GM12878 (cell line): ENCODE measurements around the gene KRTAP10-3. TPM values are rescaled to one million over a fixed set of nuclear protein-coding genes. Genes with fewer than 3 reads are reported as not detected.

Source experiments
- ATAC-seq: fragments of 200-7000 bp; cut with Tn5 transposase; 3 replicates; pipeline ENCODE4 v1.9.1; 2020; ENCODE audit warnings: mild to moderate bottlenecking, moderate library complexity
- BruUV-seq: library from RNA; stranded (reverse); fragments of 400-500 nt; replicated peaks from 2 replicates; lab custom pipeline; 2021; lab: Mats Ljungman, UMichigan
- CTCF ChIA-PET: fragments of 300-600 bp; sonication (Branson Sonifier 250); formaldehyde crosslinking; extraction: SDS; loops from one replicate; lab custom pipeline; 2021; ENCODE audit warnings: inconsistent platforms; lab: Yijun Ruan, JAX
- POLR2A ChIA-PET: fragments of 350-600 bp; formaldehyde crosslinking; extraction: SDS; loops from one replicate; lab custom pipeline; 2021; ENCODE audit warnings: inconsistent platforms; lab: Charles Lee
- RAD21 ChIA-PET: fragments of 300-600 bp; sonication (Branson Sonifier 250); formaldehyde crosslinking; loops from one replicate; lab custom pipeline; 2023; ENCODE audit warnings: antibody characterized with exemption; ENCODE audit not compliant: unreplicated experiment; lab: Charles Lee
- SMC1A ChIA-PET: fragments of 300-600 bp; sonication (Branson Sonifier 250); formaldehyde crosslinking; loops from one replicate; lab custom pipeline; 2023; ENCODE audit not compliant: unreplicated experiment, uncharacterized antibody; lab: Charles Lee
- DNase-seq: peaks from one replicate; pipeline ENCODE4 v3.0.0-alpha.2; 2011; ENCODE audit warnings: low read depth, low spot score
- FAIRE-seq: peaks from 3 replicates; lab custom pipeline; 2011; peaks lifted over from hg19 to GRCh38; lab: Jason Lieb, UNC
- H2AFZ ChIP-seq: 2 replicates; pipeline ENCODE4 v1.6.0; 2011; ENCODE audit warnings: low read depth, low read length, control low read depth; ENCODE audit not compliant: control insufficient read depth
- H3K27ac ChIP-seq: 2 replicates; pipeline ENCODE4 v1.5.1; 2011; ENCODE audit warnings: control low read depth; ENCODE audit not compliant: control insufficient read depth, insufficient read depth
- H3K27me3 ChIP-seq, 2 experiments: replicated peaks in 1 of 2; 2 replicates each; pipeline versions ENCODE4 v1.6.0 to v1.6.1; 2011; ENCODE audit warnings: low read length in 1 of 2; ENCODE audit not compliant: control insufficient read depth in 2 of 2, insufficient read depth in 2 of 2
- H3K36me3 ChIP-seq, 2 experiments: 2 replicates each; pipeline ENCODE4 v1.5.1; 2011; ENCODE audit warnings: low read length in 1 of 2; ENCODE audit not compliant: control insufficient read depth in 2 of 2, insufficient read depth in 2 of 2
- H3K4me1 ChIP-seq: 2 replicates; pipeline ENCODE4 v1.6.1; 2011; ENCODE audit warnings: mild to moderate bottlenecking, low read length, moderate library complexity, mixed read lengths; ENCODE audit not compliant: control insufficient read depth, insufficient read depth
- H3K4me2 ChIP-seq: 2 replicates; pipeline ENCODE4 v1.6.0; 2011; ENCODE audit warnings: control low read depth; ENCODE audit not compliant: control insufficient read depth, insufficient read depth
- H3K4me3 ChIP-seq: fragments of 200-600 bp; sonication (generic); 2 replicates; pipeline ENCODE4 v1.5.1; 2016
- H3K79me2 ChIP-seq: 2 replicates; pipeline ENCODE4 v1.6.0; 2011; ENCODE audit warnings: low read length; ENCODE audit not compliant: control insufficient read depth, insufficient read depth
- H3K9ac ChIP-seq: 2 replicates; pipeline ENCODE4 v1.8.0; 2011; ENCODE audit warnings: low read length, control low read depth, mixed read lengths; ENCODE audit not compliant: control insufficient read depth, insufficient read depth
- H3K9me3 ChIP-seq: replicated peaks from 3 replicates; pipeline ENCODE4 v1.5.1; 2011; ENCODE audit warnings: mild to moderate bottlenecking, low read length; ENCODE audit not compliant: control insufficient read depth, insufficient read depth
- H4K20me1 ChIP-seq: 2 replicates; pipeline ENCODE4 v1.6.0; 2011; ENCODE audit not compliant: control insufficient read depth, insufficient read depth
- BACH1 ChIP-seq: fragments of 450-650 bp; IDR thresholded peaks from 2 replicates; pipeline ENCODE4 v1.6.1; 2017; ENCODE audit warnings: mild to moderate bottlenecking, borderline replicate concordance
- CREB1 ChIP-seq: IDR thresholded peaks from 2 replicates; pipeline ENCODE4 v1.6.1; 2012; ENCODE audit warnings: low read depth, mild to moderate bottlenecking, inconsistent platforms
- E2F4 ChIP-seq: IDR thresholded peaks from 2 replicates; pipeline ENCODE4 v1.6.1; 2012; ENCODE audit warnings: low read depth, low read length, improper control_type of control experiment
- IRF3 ChIP-seq: fragments of 450-650 bp; IDR thresholded peaks from 2 replicates; pipeline ENCODE4 v1.6.1; 2014; ENCODE audit warnings: mild to moderate bottlenecking
- KAT2A ChIP-seq: conservative IDR thresholded peaks from 2 replicates; pipeline ENCODE4 v1.6.1; 2011; ENCODE audit warnings: low read depth, low read length; ENCODE audit not compliant: control insufficient read depth
- PML ChIP-seq: IDR thresholded peaks from 2 replicates; pipeline ENCODE4 v1.6.1; 2012; ENCODE audit warnings: low read length, inconsistent platforms
- SIN3A ChIP-seq: IDR thresholded peaks from 2 replicates; pipeline ENCODE4 v1.6.1; 2012; ENCODE audit warnings: low read depth, low read length, improper control_type of control experiment
- ZBED1 ChIP-seq: IDR thresholded peaks from 2 replicates; pipeline ENCODE4 v1.6.1; 2016; ENCODE audit warnings: borderline replicate concordance
- ZNF217 ChIP-seq: fragments of 450-650 bp; IDR thresholded peaks from 2 replicates; pipeline ENCODE4 v1.6.1; 2017; ENCODE audit warnings: antibody characterized with exemption, mild to moderate bottlenecking
- WGBS: methylation state at CpG from one replicate; pipeline ENCODE4 v1.1.6; 2016; ENCODE audit warnings: low lambda C conversion rate; ENCODE audit not compliant: insufficient replicate concordance, insufficient coverage; ENCODE audit errors: missing lambda C conversion rate; 5-methylcytosine and 5-hydroxymethylcytosine counted together
- in situ Hi-C: fragments of 300-500 bp; cut with MboI; formaldehyde crosslinking; loops from 9 replicates; pipeline ENCODE4 v1.14.3; 2018; ENCODE audit warnings: mixed read lengths
- intact Hi-C: fragments of 100-400 bp; cut with micrococcal nuclease; formaldehyde crosslinking; loops from one replicate; pipeline ENCODE4 v1.14.2; 2022; ENCODE audit not compliant: unreplicated experiment
- polyA plus RNA-seq, 11 experiments: library from polyadenylated mRNA; depleted of rRNA in 4 of 11; unstranded in 6 of 11; stranded (reverse) in 5 of 11; fragments of >200 nt; fragmentation: Nextera tagmentation in 4 of 11; fragmentation: Illumina TruSeq in 1 of 11; extraction: Ambion mirVana in 4 of 11; extraction: Trizol in 1 of 11; gene quantifications; 1 replicate in 1 of 11; 2 replicates in 10 of 11; pipeline versions ENCODE4 v1.2.1 to v1.2.3, GENCODE V29; 2011 to 2016; ENCODE audit warnings: inconsistent platforms in 2 of 11, missing spikeins in 2 of 11, low read depth in 1 of 11
- total RNA-seq, 4 experiments: library from RNA; depleted of rRNA in 3 of 4; stranded (reverse); fragments of >200 nt in 3 of 4; fragmentation: Illumina TruSeq in 1 of 4; extraction: Trizol in 1 of 4; gene quantifications; 2 replicates each; pipeline versions ENCODE4 v1.2.1 to v1.2.3, GENCODE V29; 2013 to 2021

Gene KRTAP10-3
- total and polyA plus RNA-seq, 10 of the 15 experiments (the other 5 are each of a cell fraction or from before 2014, with no cell fraction given): not detected

GRCh38 chr21:44516342-44516741, 42.3 kb downstream of the KRTAP10-3 start:
- no peak overlapping the region for H3K9ac ChIP-seq
- no peak overlapping the region for H3K4me3 ChIP-seq
- intact Hi-C loops (no loop called here), in situ Hi-C loops (no loop called here)
- H3K36me3 ChIP-seq: no peaks in the 10 kb centered on the region
- ChIA-PET RAD21 (no interaction called here), POLR2A (no interaction called here), SMC1A (no interaction called here), CTCF (no interaction called here)
- WGBS: 45% methylated on average over 13 of the region's 13 CpGs
- H3K9me3 ChIP-seq: no peaks in the 10 kb centered on the region; the same call in 2 of the 3 replicates
- H2AFZ ChIP-seq: no peak overlapping the region
- H4K20me1 ChIP-seq: no peaks in the 10 kb centered on the region
- FAIRE-seq (no peak), ATAC-seq (no peak), DNase-seq (no peak)
- H3K79me2 ChIP-seq: no peaks in the 10 kb centered on the region
- TF ChIP-seq PML (no peak), CREB1 (no peak), ZBED1 (no peak), KAT2A (no peak), E2F4 (no peak), ZNF217 (no peak), BACH1 (no peak), SIN3A (no peak), IRF3 (no peak)
- no peaks in the 10 kb centered on the region for H3K27me3 ChIP-seq
- H3K27ac ChIP-seq: no peak overlapping the region
- no TSS peak for BruUV-seq
- H3K4me1 ChIP-seq: no peaks in the 10 kb centered on the region
- no peak overlapping the region for H3K4me2 ChIP-seq
